Measurements from ENCODE around the gene STRADA.

Gene STRADA

GRCh38 chr17:63682441-63682840 lies 59.2 kb downstream of the STRADA start:
- no peak for DNase-seq

- no peak for DNase-seq
These were observed 60.1 kb downstream of the STRADA start for GRCh38 chr17:63681530-63681929.

DNA sequence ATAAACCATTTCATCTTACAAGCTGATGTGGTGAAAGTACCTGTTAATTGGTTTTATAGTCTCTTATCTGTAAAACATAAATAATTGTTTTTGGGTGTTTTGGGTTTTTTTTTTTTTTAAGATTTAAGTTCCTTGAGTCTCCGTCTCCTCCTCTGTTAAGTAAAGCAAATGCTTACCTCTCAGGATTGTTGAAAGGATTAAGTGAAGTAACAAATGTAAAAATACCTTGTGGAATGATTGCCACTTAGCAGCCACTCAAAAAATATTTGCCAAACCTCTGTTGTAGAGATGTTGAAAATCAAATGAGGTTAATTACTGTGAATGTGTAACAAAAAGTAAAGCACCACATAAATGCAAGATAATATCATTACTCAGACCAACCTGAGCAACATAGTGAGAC lies 60.9 kb downstream of the STRADA start:
- no peak for DNase-seq

DNA sequence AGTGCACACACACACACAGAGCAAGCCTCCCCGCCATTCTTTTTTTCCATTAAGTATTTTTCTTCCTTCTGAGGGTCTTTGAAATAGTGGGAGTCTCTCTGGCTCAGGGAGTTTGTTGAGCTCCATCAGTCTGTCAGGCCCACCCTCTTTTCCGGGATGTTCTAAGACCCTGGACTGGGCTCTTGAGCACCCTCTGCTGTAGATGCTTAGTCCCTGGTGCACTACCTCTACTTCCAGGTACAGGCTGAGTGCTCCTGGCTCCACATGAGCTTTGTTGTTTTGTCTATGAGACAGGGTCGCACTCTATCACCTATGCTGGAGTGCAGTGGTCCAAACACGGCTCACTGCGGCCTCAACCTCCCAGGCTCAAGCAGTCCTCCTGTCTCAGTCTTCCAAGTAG lies 62.4 kb downstream of the STRADA start:
- DNase-seq, result no peak

GRCh38 chr17:63676584-63676983 lies 65.0 kb downstream of the STRADA start:
- DNase-seq, result no peak

GRCh38 chr17:63675607-63676546 lies 65.7 kb downstream of the STRADA start:
- no peak for DNase-seq

DNA sequence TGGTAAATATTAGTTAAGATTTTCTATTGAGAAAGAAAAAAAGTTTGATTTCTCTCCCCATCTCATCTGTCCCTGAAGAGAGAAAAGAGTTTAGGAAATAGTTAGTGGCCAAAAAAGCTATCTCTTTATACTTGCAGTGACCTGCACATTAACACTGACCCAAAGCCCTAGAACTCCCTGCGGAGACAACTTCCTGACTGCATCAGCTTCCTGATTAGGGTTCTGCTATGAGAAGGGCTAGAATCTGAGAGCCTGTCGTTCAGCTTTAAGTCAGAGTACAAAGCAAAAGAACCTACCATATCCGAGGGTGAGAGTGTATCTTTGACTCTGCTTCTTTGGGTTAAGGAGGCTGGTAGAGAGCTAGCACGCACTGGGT lies 66.4 kb downstream of the STRADA start:
- DNase-seq, result no peak

DNA sequence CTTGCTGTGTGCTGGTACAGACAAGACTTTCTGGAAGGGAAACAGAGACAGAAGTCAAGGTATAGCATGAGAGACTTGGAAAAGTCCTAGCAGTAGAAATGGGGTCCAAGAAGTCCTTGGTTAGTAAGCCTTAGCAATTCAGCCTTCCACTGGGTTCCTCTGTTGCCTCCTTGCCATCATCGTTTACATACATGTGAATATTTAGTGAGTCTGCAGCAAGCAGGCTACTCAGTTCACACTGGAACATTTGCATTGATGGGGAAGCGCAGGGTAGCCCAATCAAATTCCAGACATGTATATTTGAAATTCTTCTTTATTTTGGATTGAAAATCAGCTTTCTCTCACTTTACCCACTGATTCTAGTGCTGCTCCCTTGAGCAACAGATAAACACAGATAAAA lies 68.7 kb downstream of the STRADA start:
- DNase-seq, result no peak

- DNase-seq, result no peak
These were observed 75.9 kb downstream of the STRADA start for GRCh38 chr17:63665527-63666214.

DNA sequence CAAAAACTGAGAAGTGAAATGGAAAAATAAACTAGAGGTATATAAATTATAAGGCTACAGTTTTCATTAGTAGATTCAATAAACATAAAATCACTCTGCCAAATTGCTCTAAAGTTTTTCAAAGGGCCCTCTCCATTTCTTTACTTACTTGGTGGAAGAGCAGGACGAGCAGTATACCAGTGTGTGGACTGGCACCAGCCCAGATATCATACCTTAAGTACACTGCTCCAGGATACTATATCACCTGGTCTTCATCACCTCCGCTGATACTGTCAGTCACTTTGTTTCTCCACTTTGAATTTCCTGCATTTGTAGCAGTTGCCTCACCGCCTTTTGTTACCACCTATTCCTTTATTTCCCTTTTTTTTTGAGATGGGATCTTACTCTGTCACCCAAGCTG lies 81.7 kb downstream of the STRADA start:
- no peak for DNase-seq

- DNase-seq, result no peak
These were observed 83.2 kb downstream of the STRADA start for GRCh38 chr17:63658366-63658765.

DNA sequence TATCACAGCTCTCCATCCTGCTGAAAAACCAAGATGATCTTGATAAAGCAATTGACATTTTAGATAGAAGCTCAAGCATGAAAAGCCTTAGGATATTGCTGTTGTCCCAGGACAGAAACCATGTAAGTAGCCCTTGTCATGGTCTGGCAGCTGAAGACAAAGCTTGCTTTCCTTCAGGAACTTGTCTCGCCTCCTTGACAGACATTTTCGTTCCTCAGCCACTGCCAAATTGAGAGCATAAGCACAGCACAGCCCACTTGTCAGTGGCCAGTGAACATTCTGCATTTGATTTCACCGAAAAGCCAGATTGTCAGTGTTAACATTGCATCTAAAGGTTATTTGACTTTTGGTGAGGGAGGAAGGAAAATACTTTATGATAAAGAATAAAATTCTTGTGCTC lies 83.8 kb downstream of the STRADA start:
- DNase-seq, result no peak

- no peak for DNase-seq
These were observed 88.5 kb downstream of the STRADA start for GRCh38 chr17:63653050-63653449.

All from activated CD4-positive, alpha-beta T cell treated with anti-CD3 and anti-CD28 coated beads, Interleukin-2, amount 50 U/mL, for 4 hours (primary cell).